OCI-LY3 (cell line): ENCODE data around the gene CEMIP2.

ENCODE experiments used
- H2AFZ ChIP-seq: fragments of 200-600, 300-600 bp; shearing (Covaris generic); 2 replicates; pipeline ENCODE4 v1.6.0; 2014; ENCODE audit warnings: antibody characterized with exemption, low read depth, low read length
- H3K27ac ChIP-seq: fragments of 200-600, 300-600 bp; sonication (generic); 2 replicates; pipeline ENCODE4 v1.5.1; 2014; ENCODE audit warnings: mild to moderate bottlenecking, low read length, moderate library complexity, mixed read lengths
- H3K27me3 ChIP-seq: fragments of 200-600, 300-600 bp; sonication (generic); 2 replicates; pipeline ENCODE4 v1.6.1; 2014; ENCODE audit warnings: low read depth, low read length, mixed read lengths
- H3K36me3 ChIP-seq: fragments of 200-600, 300-600 bp; sonication (generic); replicated peaks from 2 replicates; pipeline ENCODE3; 2014; ENCODE audit warnings: low read depth, low read length, mixed read lengths
- H3K4me1 ChIP-seq: fragments of 300-600, 200-600 bp; sonication (generic); 2 replicates; pipeline ENCODE4 v1.6.1; 2014; ENCODE audit warnings: low read length, mixed read lengths
- H3K4me2 ChIP-seq: fragments of 200-600, 300-600 bp; sonication (generic); 2 replicates; pipeline ENCODE4 v1.6.1; 2014; ENCODE audit warnings: low read length, mixed read lengths
- H3K4me3 ChIP-seq: fragments of 300-600, 200-600 bp; sonication (generic); 2 replicates; pipeline ENCODE4 v1.5.1; 2014; ENCODE audit warnings: antibody characterized with exemption, mild to moderate bottlenecking, low read length, moderate library complexity
- H3K79me2 ChIP-seq: fragments of 300-600, 200-600 bp; shearing (Covaris generic); 2 replicates; pipeline ENCODE4 v1.6.1; 2014; ENCODE audit warnings: mild to moderate bottlenecking, low read length, mixed read lengths
- H3K9ac ChIP-seq: fragments of 300-600, 200-600 bp; shearing (Covaris generic); 2 replicates; pipeline ENCODE4 v1.6.0; 2014; ENCODE audit warnings: mild to moderate bottlenecking, low read length, moderate library complexity
- H3K9me3 ChIP-seq: fragments of 200-600, 300-600 bp; shearing (Covaris generic); 2 replicates; pipeline ENCODE4 v1.6.1; 2014; ENCODE audit warnings: low read length, mixed read lengths; ENCODE audit not compliant: insufficient read depth
- H4K20me1 ChIP-seq: fragments of 200-600, 300-600 bp; sonication (generic); 2 replicates; pipeline ENCODE4 v1.6.1; 2016; ENCODE audit warnings: low read length, mixed read lengths; ENCODE audit not compliant: insufficient read depth
- EZH2phosphoT487 ChIP-seq: fragments of 200-600 bp; shearing (Covaris generic); IDR thresholded peaks from 2 replicates; pipeline ENCODE4 v1.6.1; 2018; ENCODE audit warnings: antibody characterized with exemption, mixed run types, low read depth
- TF ChIP-seq, protein P1 (sequence below): fragments of 200-600, 300-600 bp; sonication (generic); IDR thresholded peaks from 2 replicates; pipeline ENCODE4 v1.5.1; 2014; ENCODE audit warnings: antibody characterized with exemption, low read length, low read depth

CEMIP2 gene

DNA sequence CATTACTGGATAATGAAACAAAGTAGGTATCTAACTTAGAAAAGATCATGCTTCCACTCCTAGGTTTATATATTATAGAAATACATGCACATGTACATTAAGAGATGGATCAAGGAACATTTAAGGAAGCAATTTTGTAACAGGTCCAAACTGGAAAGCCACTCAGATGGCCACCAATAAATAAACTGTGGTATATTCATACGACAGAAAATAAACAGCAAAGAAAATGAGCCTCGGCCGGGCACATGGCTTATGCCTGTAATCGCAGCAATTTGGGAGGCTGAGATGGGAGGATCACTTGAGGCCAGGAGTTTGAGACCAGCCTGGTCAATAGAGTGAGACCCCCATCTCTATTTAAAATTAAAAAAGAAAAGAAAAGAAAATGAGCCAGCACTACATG, 25.6 kb downstream of the CEMIP2 start:
- H4K20me1 ChIP-seq, result no peaks in the 10 kb centered on the region
- no peaks in the 10 kb centered on the region for H3K79me2 ChIP-seq
- no peak overlapping the region for H3K27ac ChIP-seq
- no peak overlapping the region for H2AFZ ChIP-seq
- TF ChIP-seq EZH2phosphoT487, result no peak
- TF ChIP-seq, protein P1, sequence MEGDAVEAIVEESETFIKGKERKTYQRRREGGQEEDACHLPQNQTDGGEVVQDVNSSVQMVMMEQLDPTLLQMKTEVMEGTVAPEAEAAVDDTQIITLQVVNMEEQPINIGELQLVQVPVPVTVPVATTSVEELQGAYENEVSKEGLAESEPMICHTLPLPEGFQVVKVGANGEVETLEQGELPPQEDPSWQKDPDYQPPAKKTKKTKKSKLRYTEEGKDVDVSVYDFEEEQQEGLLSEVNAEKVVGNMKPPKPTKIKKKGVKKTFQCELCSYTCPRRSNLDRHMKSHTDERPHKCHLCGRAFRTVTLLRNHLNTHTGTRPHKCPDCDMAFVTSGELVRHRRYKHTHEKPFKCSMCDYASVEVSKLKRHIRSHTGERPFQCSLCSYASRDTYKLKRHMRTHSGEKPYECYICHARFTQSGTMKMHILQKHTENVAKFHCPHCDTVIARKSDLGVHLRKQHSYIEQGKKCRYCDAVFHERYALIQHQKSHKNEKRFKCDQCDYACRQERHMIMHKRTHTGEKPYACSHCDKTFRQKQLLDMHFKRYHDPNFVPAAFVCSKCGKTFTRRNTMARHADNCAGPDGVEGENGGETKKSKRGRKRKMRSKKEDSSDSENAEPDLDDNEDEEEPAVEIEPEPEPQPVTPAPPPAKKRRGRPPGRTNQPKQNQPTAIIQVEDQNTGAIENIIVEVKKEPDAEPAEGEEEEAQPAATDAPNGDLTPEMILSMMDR, result no peak
- no peak overlapping the region for H3K9ac ChIP-seq
- no peak overlapping the region for H3K4me2 ChIP-seq
- no peaks in the 10 kb centered on the region for H3K27me3 ChIP-seq
- no peaks in the 10 kb centered on the region for H3K4me1 ChIP-seq
- no peaks in the 10 kb centered on the region for H3K9me3 ChIP-seq
- H3K36me3 ChIP-seq, result no peaks in the 10 kb centered on the region
- H3K4me3 ChIP-seq, result no peak overlapping the region

DNA sequence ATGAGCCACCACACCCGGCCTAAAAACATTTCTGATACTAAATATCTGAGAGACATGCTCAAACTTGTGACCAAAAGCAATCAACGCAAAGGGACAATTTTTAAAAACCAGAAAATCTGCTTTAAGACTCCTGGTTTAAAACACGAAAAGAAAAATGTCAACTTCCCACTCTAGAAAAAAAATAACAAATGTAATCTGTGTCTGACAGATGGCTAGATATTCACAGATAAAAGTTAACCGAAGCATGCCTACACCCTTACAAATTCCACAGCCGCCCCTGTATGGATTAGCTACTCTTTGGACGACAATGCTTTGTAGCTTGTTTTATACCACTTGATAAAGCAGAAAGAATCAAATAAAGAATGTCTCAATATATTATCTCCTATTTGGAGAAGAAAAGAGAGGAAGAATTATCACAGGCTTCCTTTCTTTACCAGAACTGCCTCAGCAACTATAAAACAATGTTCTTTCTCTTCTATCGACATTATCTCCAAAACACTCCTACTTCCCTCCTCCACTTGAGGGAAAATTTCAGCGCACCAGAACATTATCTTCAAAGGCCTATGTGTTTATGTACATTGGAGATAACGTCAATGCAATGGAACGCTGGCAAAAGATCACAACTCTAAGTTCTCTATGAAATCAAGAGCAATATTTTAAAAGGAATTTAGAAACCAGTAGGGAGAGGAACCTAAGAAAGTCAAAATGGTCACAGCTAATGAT, 26.2 kb downstream of the CEMIP2 start:
- Histone ChIP-seq H3K36me3 (no peaks in the 10 kb centered on the region), H3K79me2 (no peaks in the 10 kb centered on the region), H3K4me3 (no peak overlapping the region), H3K27me3 (no peaks in the 10 kb centered on the region), H3K4me2 (no peak overlapping the region), H3K4me1 (no peaks in the 10 kb centered on the region), H4K20me1 (no peaks in the 10 kb centered on the region), H3K27ac (no peak overlapping the region), H3K9ac (no peak overlapping the region), H2AFZ (no peak overlapping the region), H3K9me3 (no peaks in the 10 kb centered on the region)
- no peak for TF ChIP-seq EZH2phosphoT487
- TF ChIP-seq, protein P1, result no peak

DNA sequence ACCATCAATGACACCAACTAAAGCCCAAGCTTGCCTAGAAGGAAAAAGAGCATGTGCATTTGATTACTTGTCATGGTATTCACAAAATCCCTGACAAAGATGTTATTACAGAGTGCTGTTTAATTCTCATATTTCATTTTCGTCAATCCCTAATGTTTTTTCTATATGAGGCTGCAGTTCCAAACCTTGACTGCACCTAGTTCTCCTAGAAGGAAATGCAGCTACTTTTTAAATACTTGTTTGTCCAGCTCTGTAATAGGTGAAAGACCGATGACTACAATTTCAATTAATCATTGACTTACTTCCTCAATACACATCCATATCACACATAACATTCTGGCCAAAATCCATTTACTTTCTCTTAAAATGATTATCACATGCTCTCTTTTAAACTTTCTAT, 28.1 kb downstream of the CEMIP2 start:
- Histone ChIP-seq H3K79me2 (no peaks in the 10 kb centered on the region), H3K9me3 (no peaks in the 10 kb centered on the region), H3K27me3 (no peaks in the 10 kb centered on the region), H4K20me1 (no peaks in the 10 kb centered on the region), H3K9ac (no peak overlapping the region), H3K4me2 (no peak overlapping the region), H3K4me1 (no peaks in the 10 kb centered on the region), H2AFZ (no peak overlapping the region), H3K27ac (no peak overlapping the region), H3K4me3 (no peak overlapping the region), H3K36me3 (no peaks in the 10 kb centered on the region)
- TF ChIP-seq, protein P1, result no peak
- no peak for TF ChIP-seq EZH2phosphoT487

DNA sequence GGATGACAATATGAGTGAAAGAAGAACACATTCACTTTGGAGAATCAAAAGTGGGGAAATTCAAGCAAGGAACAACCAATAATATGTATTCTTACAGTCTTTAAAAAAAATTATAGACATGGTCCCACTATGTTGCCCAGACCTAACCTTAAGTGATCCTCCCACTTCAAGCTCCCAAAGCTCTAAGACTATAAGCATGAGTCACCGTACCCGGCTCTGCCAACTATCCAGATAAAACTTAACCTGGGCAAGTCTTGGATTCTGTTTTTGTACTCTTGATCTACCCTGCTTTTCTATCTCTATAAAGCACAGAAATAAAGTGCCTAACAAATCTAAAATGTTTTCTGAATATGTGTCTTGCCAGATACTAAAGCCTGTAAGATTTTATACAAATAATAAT, 30.9 kb downstream of the CEMIP2 start:
- Histone ChIP-seq H3K4me3 (no peak overlapping the region), H3K9ac (no peak overlapping the region), H3K9me3 (no peaks in the 10 kb centered on the region), H3K4me2 (no peak overlapping the region), H3K4me1 (no peaks in the 10 kb centered on the region), H3K27me3 (no peaks in the 10 kb centered on the region), H3K36me3 (no peaks in the 10 kb centered on the region), H3K79me2 (no peaks in the 10 kb centered on the region), H3K27ac (no peak overlapping the region), H2AFZ (no peak overlapping the region), H4K20me1 (no peaks in the 10 kb centered on the region)
- TF ChIP-seq, protein P1, result no peak
- TF ChIP-seq EZH2phosphoT487, result no peak
